Lower leg skin (tissue), 3 donors: ENCODE data around the gene DNAJA2.

ENCODE experiments used
- CTCF ChIP-seq, 3 donors: fragments of 450-650 bp; IDR thresholded peaks; one replicate each; pipeline ENCODE4 v1.5.1; 2016; ENCODE audit warnings: antibody characterized with exemption in 3 of 3, mild to moderate bottlenecking in 3 of 3, moderate library complexity in 2 of 3
- POLR2A ChIP-seq, 2 donors: fragments of 450-650 bp; IDR thresholded peaks; one replicate each; pipeline ENCODE4 v1.6.1; 2016 to 2017; ENCODE audit warnings: antibody characterized with exemption in 2 of 2, mild to moderate bottlenecking in 1 of 2, moderate library complexity in 1 of 2

DNA sequence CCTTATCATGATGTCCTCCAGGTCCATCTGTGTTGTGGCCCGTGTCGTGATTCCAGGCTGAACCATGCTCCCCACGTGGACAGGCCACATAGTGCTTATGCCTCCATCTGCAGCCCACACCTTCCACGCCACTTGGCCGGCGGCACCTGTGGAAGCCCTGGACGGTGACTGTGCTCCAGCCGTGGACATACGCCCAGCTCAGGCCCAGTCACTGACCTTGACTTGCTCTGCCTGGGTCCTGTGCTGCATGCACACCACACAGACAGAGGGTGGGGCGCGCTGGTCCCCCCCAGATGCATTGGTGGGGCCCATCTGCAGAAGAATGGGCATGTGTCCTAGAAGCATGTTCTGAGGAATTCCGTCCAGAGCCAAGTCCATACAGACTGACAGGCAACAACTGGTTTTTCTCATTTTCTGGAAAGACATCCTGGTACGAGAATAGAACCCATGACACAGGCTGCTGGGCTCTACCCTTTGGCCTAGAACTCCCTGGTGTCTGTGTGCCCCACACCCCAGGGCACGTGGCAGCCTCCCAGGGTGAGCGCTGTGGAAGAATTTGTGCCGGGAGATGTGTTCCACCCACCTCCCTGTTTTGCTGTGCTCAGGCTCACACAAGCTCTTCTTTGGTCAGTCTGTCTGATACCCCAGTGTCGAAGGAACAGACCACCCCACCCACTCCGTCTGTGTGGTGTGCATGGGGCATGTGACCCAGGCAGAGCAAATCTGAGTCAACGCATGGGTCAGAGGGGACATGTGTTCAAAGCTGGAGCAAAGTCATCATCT is 49.8 kb downstream of the DNAJA2 start:
- TF ChIP-seq CTCF (IDR thresholded peaks at IDR 0.05) (no peak), POLR2A (IDR thresholded peaks at IDR 0.05) (no peak)
